Measurements from ENCODE around the gene FOLR1. TPM values are rescaled to one million over a fixed set of nuclear protein-coding genes. Genes with fewer than 3 reads are reported as not detected.
"Not testable (repeated sequence)": the region's sequence is repeated elsewhere in the genome, so short reads cannot be mapped to it uniquely, and the experiment has no call there.

Gene FOLR1
- total RNA-seq, 4 donors from 2014 or later = 0.40 to 1.0 TPM; not detected in 2

DNA sequence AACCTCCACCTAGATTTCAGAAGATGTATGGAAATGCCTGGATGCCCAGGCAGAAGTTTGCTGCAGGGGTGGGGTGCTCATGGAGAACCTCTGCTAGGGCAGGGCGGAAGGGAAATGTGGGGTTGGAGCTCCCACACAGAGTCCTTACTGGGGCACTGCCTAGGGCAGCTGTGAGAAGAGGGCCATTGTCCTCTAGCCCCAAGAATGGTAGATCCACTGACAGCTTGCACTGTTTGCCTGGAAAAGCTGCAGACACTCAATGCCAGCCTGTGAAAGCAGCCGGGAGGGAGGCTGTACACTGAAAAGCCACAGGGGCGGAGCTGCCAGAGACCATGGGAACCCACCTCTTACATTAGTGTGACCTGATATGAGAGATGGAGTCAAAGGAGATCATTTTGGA lies 22.2 kb upstream of the FOLR1 start:
- intact Hi-C loops (cut with DNase I); H3K9me3 ChIP-seq; H3K27ac ChIP-seq (replicated peaks in 1 of 4); H3K36me3 ChIP-seq; H3K27me3 ChIP-seq; H3K4me1 ChIP-seq; DNase-seq (ENCODE audit: extremely low spot score); H3K4me3 ChIP-seq: not testable (repeated sequence)
- WGBS = 80% methylated on average over 3 of the region's 3 CpGs

DNA sequence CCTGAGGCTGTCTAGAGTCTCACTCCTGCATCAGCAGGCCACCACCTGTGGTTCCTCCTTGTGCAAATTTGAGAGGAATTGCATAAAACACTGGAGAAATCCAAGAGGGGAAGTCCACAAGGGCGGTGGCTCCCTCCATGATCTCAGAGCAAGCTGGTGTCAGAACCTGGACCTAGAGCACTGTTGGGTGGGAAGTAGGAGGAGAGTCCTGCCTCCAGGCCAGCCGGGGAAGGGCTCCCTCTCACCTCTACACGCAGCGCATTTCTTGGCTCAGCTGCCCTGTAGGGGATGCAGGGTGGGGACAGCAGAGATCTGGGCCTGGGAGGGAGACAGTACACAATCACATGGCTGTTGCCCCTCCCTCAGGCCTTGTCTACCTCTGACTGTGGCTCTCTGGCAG lies 19.9 kb upstream of the FOLR1 start:
- H3K27ac ChIP-seq (replicated peaks in 1 of 4); intact Hi-C loops (cut with DNase I); H3K9me3 ChIP-seq; H3K4me3 ChIP-seq; H3K36me3 ChIP-seq; DNase-seq (ENCODE audit: extremely low spot score); H3K27me3 ChIP-seq; H3K4me1 ChIP-seq: not testable (repeated sequence)
- 81% methylated on average over 4 of the region's 4 CpGs for WGBS

DNA sequence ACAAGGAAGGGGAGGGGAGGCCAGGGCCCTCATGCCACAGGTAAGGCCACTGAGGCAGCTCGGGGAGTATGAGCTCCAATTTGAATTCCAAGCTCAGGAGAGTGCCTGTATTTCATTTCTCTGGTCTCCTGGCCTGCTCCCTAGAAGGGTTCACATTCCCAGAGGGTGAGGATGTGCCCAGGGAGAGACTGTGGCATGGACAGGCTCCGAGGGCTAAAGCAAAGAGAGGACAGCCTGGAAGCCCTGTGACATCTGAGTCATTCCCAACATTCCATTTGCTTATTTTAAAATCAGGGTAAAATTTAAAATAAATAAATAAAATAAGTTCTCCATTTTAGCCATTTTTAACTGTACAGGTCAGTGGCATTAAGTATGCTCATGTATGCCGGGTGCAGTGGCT lies 18.6 kb upstream of the FOLR1 start:
- H3K27me3 ChIP-seq = no peaks in the 10 kb centered on the region
- no peak overlapping the region for H3K4me3 ChIP-seq
- TF ChIP-seq EP300 (IDR thresholded peaks at IDR 0.05) (no peak), POLR2AphosphoS5 (IDR thresholded peaks at IDR 0.05) (no peak), POLR2A (IDR thresholded peaks at IDR 0.05; ENCODE audit: low read depth) (no peak)
- TF ChIP-seq, protein P1, sequence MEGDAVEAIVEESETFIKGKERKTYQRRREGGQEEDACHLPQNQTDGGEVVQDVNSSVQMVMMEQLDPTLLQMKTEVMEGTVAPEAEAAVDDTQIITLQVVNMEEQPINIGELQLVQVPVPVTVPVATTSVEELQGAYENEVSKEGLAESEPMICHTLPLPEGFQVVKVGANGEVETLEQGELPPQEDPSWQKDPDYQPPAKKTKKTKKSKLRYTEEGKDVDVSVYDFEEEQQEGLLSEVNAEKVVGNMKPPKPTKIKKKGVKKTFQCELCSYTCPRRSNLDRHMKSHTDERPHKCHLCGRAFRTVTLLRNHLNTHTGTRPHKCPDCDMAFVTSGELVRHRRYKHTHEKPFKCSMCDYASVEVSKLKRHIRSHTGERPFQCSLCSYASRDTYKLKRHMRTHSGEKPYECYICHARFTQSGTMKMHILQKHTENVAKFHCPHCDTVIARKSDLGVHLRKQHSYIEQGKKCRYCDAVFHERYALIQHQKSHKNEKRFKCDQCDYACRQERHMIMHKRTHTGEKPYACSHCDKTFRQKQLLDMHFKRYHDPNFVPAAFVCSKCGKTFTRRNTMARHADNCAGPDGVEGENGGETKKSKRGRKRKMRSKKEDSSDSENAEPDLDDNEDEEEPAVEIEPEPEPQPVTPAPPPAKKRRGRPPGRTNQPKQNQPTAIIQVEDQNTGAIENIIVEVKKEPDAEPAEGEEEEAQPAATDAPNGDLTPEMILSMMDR (IDR thresholded peaks at IDR 0.05) = no peak
- no peak for DNase-seq (ENCODE audit: extremely low spot score)
- intact Hi-C loops (cut with DNase I) = no loop called here
- H3K4me1 ChIP-seq = no peaks in the 10 kb centered on the region
- H3K27ac ChIP-seq (replicated peaks in 1 of 4) = no peak overlapping the region
- WGBS = 67% methylated on average over 3 of the region's 3 CpGs
- H3K9me3 ChIP-seq = no peaks in the 10 kb centered on the region
- H3K36me3 ChIP-seq = no peaks in the 10 kb centered on the region

DNA sequence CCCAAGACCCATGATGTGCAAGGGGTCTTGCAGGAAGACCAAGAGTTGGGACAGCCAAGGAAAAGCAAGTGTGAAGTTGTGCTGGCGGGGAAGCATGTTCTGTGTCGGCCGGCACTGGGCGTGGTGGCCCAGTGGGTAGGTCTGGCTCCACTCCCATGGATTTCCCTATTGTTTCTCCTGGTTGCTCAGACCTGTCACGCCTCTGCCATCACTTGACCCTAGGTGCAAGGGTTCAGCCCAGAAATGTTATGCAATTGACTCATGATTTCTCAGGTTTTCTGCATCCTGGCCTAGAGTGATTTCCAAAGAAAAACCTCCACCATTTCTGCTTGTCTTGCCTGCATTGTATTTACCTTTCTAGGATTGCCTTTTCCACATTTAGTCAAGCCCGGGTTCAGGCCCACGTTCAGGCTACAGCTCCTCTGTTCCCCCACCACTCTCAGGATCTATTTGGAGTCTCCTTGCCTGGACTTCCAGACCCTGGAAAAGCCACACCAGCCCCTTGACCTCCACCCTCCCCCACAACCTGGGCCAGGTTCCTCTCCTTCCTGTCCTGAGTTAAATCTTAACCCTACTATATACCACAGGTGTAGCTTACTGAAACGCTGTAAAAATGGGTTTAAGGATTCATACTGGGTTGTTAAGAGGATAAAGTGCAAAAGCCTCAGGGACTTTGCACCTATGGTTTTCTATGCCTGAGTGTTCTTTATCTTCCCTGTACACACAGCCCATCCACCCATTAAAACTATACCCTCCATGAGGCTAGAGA lies 17.5 kb upstream of the FOLR1 start:
- intact Hi-C loops (cut with DNase I) = no loop called here
- H3K4me1 ChIP-seq = no peaks in the 10 kb centered on the region
- H3K9me3 ChIP-seq = no peaks in the 10 kb centered on the region
- no peak for DNase-seq (ENCODE audit: extremely low spot score)
- TF ChIP-seq POLR2AphosphoS5 (IDR thresholded peaks at IDR 0.05) (no peak), EP300 (IDR thresholded peaks at IDR 0.05) (no peak), POLR2A (IDR thresholded peaks at IDR 0.05; ENCODE audit: low read depth) (no peak)
- TF ChIP-seq, protein P1 (IDR thresholded peaks at IDR 0.05) = no peak
- 75% methylated on average over 4 of the region's 8 CpGs for WGBS
- H3K27me3 ChIP-seq = no peaks in the 10 kb centered on the region
- H3K4me3 ChIP-seq = no peak overlapping the region
- no peak overlapping the region for H3K27ac ChIP-seq (replicated peaks in 1 of 4)
- no peaks in the 10 kb centered on the region for H3K36me3 ChIP-seq

DNA sequence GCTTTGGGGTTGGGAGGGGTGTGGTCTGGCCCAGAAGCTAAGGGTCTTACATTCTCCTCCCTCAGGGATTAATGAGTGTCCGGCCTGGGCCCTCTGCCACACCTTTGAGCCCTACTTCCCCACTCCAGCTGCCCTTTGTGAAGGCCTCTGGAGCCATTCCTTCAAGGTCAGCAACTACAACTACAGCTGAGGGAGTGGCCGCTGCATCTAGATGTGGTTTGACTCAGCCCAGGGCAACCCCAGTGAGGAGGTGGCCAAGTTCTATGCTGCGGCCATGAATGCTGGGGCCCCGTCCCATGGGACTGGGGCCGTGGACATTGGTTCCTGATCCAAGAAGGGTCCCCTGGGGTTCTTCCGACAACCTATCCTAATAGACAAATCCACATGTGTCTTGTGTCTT lies 14.3 kb upstream of the FOLR1 start:
- intact Hi-C loops (cut with DNase I) = no loop called here
- Histone ChIP-seq H3K27me3 (no peaks in the 10 kb centered on the region), H3K4me1 (no peaks in the 10 kb centered on the region), H3K36me3 (no peaks in the 10 kb centered on the region), H3K9me3 (no peaks in the 10 kb centered on the region), H3K4me3 (no peak overlapping the region), H3K27ac (replicated peaks in 1 of 4) (no peak overlapping the region)
- WGBS = 86% methylated on average over 1 of the region's 6 CpGs
- no peak for DNase-seq (ENCODE audit: extremely low spot score)
- TF ChIP-seq, protein P1 (IDR thresholded peaks at IDR 0.05) = no peak
- TF ChIP-seq EP300 (IDR thresholded peaks at IDR 0.05) = no peak

Measured in esophagus muscularis mucosa (tissue), 4 donors.